SH-SY5Y (cell line): ENCODE results near the gene MOB1B.

ENCODE experiments used
- GATA2 ChIP-seq: IDR thresholded peaks from 2 replicates; pipeline ENCODE4 v1.6.1; 2011; ENCODE audit warnings: mild to moderate bottlenecking, low read depth, low read length
- GATA3 ChIP-seq: IDR thresholded peaks from 2 replicates; pipeline ENCODE4 v1.6.1; 2011; ENCODE audit warnings: low read depth, mild to moderate bottlenecking, low read length, moderate library complexity

- TF ChIP-seq GATA3, result no peak
- TF ChIP-seq GATA2, result no peak
Observed at GRCh38 chr4:70901607-70901983, 574 bp upstream of the MOB1B start.
